Measurements from ENCODE around the gene KDM4B.

The KDM4B gene

GRCh38 chr19:5074830-5075394 lies 106.0 kb downstream of the KDM4B start:
- no peak for DNase-seq

GRCh38 chr19:5075597-5075996 lies 106.7 kb downstream of the KDM4B start:
- no peak for DNase-seq

GRCh38 chr19:5076440-5077208 lies 107.7 kb downstream of the KDM4B start:
- no peak for DNase-seq

- DNase-seq = no peak
Measured at GRCh38 chr19:5077209-5077515, 108.2 kb downstream of the KDM4B start.

- no peak for DNase-seq
Measured at GRCh38 chr19:5078182-5078581, 109.3 kb downstream of the KDM4B start.

GRCh38 chr19:5078666-5079065 lies 109.8 kb downstream of the KDM4B start:
- no peak for DNase-seq

GRCh38 chr19:5079071-5079774 lies 110.3 kb downstream of the KDM4B start:
- no peak for DNase-seq

GRCh38 chr19:5080030-5080654 lies 111.2 kb downstream of the KDM4B start:
- no peak for DNase-seq

GRCh38 chr19:5080809-5081208 lies 111.9 kb downstream of the KDM4B start:
- no peak for DNase-seq

GRCh38 chr19:5081443-5082161 lies 112.7 kb downstream of the KDM4B start:
- no peak for DNase-seq

GRCh38 chr19:5083547-5083965 lies 114.6 kb downstream of the KDM4B start:
- no peak for DNase-seq

GRCh38 chr19:5085566-5085965 lies 116.7 kb downstream of the KDM4B start:
- DNase-seq = no peak

- no peak for DNase-seq
Measured at GRCh38 chr19:5086230-5086629, 117.3 kb downstream of the KDM4B start.

- no peak for DNase-seq
Measured at GRCh38 chr19:5086725-5087439, 118.0 kb downstream of the KDM4B start.

- no peak for DNase-seq
Measured at GRCh38 chr19:5089283-5089682, 120.4 kb downstream of the KDM4B start.

- no peak for DNase-seq
Measured at GRCh38 chr19:5090465-5091017, 121.6 kb downstream of the KDM4B start.

- no peak for DNase-seq
Measured at GRCh38 chr19:5091018-5091683, 122.2 kb downstream of the KDM4B start.

GRCh38 chr19:5091684-5092480 lies 123.0 kb downstream of the KDM4B start:
- DNase-seq = no peak

- DNase-seq = no peak
Measured at GRCh38 chr19:5092481-5092843, 123.5 kb downstream of the KDM4B start.

- no peak for DNase-seq
Measured at GRCh38 chr19:5093297-5093928, 124.5 kb downstream of the KDM4B start.

Data from stimulated activated CD4-positive, alpha-beta T cell treated with anti-CD3 and anti-CD28 coated beads, Interleukin-2, amount 100 ng/mL, for 48 hours (primary cell).